GM20000 (cell line): ENCODE results near the gene GPC6.

Experiments used
- DNase-seq: peaks from one replicate; pipeline ENCODE4 v3.0.0; 2012; ENCODE audit warnings: low spot score
- CTCF ChIP-seq: IDR thresholded peaks from 2 replicates; pipeline ENCODE4 v1.5.1; 2012; ENCODE audit warnings: mild to moderate bottlenecking, control low read depth; ENCODE audit errors: extremely low read depth, missing control alignments

The GPC6 gene

GRCh38 chr13:93521307-93521706 is 294.7 kb downstream of the GPC6 start:
- no peak for TF ChIP-seq CTCF
- no peak for DNase-seq

DNA sequence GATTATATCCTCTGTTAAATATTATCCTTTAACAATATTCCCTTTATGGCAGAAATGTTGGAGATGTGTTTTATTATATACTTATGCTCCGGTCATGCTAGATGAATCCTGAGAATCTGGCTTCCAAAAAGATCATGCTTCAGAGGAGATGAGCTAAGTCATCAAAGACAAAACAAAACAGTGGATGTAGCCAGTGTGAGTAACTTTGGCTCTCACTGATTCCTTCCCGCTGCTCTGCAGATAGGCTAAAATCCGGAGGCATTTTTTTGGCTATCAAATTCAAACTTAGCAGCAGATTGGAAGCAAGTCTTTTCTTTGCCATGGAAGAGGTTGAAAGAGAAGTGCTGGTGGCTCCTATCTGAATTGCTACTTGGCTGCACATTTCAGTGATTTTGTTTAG is 295.9 kb downstream of the GPC6 start:
- DNase-seq: no peak
- TF ChIP-seq CTCF: no peak

DNA sequence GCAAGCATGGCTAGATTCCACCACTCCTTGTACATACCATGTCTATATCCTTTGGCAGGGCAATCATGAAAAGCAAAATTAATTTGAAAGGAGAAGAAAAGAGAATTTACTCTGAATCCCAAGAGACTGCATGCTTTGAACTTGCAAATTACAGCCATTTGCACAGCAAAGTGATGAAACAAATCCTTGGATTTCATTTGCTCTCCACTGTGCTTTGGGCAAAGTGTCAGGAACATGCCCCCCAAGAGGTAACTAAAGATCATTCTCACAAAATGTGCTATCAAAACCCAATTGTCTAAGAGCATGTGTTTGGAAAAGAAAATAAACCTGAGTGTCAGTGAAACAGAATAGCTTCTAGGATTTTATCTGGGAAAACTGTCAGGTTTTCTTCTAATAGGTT is 298.5 kb downstream of the GPC6 start:
- no peak for TF ChIP-seq CTCF
- no peak for DNase-seq

- no peak for DNase-seq
- TF ChIP-seq CTCF: no peak
These were observed 301.2 kb downstream of the GPC6 start for GRCh38 chr13:93527748-93528297.

DNA sequence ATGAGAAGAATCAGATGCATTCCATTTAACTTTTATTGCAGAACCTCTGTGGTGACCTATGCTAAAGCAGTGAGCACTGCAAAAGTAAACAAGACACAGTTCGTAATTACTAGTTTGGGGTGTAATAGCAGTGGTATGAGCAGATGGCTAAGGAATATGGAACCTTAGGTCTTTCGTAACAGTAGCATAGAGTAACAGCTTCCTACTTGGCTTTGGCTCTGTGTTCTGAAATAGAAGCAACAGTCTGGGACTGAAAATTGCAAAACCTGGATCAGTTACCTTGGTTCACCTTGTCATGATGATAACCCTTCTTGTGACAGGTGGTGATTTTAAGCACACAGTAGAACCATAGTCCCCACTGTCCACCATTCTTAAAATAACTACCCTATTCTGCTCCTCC is 303.4 kb downstream of the GPC6 start:
- no peak for DNase-seq
- TF ChIP-seq CTCF: no peak

- DNase-seq: no peak
These were observed 307.6 kb downstream of the GPC6 start for GRCh38 chr13:93534181-93534700.

GRCh38 chr13:93535251-93535650 is 308.6 kb downstream of the GPC6 start:
- DNase-seq: no peak
- no peak for TF ChIP-seq CTCF

More at GRCh38 chr13:93534181-93534700, 307.6 kb downstream of the GPC6 start:
- TF ChIP-seq CTCF: no peak
